ENCODE measurements around the gene SLC35B4.

GRCh38 chr7:134329614-134330346, 13.1 kb upstream of the SLC35B4 start:
- TF ChIP-seq, protein P1, sequence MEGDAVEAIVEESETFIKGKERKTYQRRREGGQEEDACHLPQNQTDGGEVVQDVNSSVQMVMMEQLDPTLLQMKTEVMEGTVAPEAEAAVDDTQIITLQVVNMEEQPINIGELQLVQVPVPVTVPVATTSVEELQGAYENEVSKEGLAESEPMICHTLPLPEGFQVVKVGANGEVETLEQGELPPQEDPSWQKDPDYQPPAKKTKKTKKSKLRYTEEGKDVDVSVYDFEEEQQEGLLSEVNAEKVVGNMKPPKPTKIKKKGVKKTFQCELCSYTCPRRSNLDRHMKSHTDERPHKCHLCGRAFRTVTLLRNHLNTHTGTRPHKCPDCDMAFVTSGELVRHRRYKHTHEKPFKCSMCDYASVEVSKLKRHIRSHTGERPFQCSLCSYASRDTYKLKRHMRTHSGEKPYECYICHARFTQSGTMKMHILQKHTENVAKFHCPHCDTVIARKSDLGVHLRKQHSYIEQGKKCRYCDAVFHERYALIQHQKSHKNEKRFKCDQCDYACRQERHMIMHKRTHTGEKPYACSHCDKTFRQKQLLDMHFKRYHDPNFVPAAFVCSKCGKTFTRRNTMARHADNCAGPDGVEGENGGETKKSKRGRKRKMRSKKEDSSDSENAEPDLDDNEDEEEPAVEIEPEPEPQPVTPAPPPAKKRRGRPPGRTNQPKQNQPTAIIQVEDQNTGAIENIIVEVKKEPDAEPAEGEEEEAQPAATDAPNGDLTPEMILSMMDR (IDR thresholded peaks at IDR 0.05): no peak
- TF ChIP-seq, protein P2, sequence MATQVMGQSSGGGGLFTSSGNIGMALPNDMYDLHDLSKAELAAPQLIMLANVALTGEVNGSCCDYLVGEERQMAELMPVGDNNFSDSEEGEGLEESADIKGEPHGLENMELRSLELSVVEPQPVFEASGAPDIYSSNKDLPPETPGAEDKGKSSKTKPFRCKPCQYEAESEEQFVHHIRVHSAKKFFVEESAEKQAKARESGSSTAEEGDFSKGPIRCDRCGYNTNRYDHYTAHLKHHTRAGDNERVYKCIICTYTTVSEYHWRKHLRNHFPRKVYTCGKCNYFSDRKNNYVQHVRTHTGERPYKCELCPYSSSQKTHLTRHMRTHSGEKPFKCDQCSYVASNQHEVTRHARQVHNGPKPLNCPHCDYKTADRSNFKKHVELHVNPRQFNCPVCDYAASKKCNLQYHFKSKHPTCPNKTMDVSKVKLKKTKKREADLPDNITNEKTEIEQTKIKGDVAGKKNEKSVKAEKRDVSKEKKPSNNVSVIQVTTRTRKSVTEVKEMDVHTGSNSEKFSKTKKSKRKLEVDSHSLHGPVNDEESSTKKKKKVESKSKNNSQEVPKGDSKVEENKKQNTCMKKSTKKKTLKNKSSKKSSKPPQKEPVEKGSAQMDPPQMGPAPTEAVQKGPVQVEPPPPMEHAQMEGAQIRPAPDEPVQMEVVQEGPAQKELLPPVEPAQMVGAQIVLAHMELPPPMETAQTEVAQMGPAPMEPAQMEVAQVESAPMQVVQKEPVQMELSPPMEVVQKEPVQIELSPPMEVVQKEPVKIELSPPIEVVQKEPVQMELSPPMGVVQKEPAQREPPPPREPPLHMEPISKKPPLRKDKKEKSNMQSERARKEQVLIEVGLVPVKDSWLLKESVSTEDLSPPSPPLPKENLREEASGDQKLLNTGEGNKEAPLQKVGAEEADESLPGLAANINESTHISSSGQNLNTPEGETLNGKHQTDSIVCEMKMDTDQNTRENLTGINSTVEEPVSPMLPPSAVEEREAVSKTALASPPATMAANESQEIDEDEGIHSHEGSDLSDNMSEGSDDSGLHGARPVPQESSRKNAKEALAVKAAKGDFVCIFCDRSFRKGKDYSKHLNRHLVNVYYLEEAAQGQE (IDR thresholded peaks at IDR 0.05; ENCODE audit: insufficient read depth in 1 of 2, low read depth in 2 of 2, low read length in 1 of 2): no peak
